Trophoblast cell (in vitro differentiated cells and primary cell): ENCODE measurements around the gene NUP62. TPM values are rescaled to one million over a fixed set of nuclear protein-coding genes. Genes with fewer than 3 reads are reported as not detected.
A peak's percentile ranks its signal among the peaks of the same experiment; 100 is the strongest.

Experiments
- DNase-seq, 2 donors: peaks; one replicate each; pipeline ENCODE4 v3.0.0-alpha.2; 2016
- H2AFZ ChIP-seq: 2 replicates; pipeline ENCODE4 v1.6.1; 2013; ENCODE audit warnings: low read length, moderate library complexity, mild to moderate bottlenecking; ENCODE audit not compliant: insufficient read depth, poor library complexity
- H2AK5ac ChIP-seq: 2 replicates; pipeline ENCODE4 v1.6.1; 2013; ENCODE audit warnings: mild to moderate bottlenecking, low read length
- H2BK120ac ChIP-seq: 2 replicates; pipeline ENCODE4 v1.6.1; 2013; ENCODE audit warnings: low read length, mild to moderate bottlenecking, moderate library complexity; ENCODE audit not compliant: insufficient read depth, poor library complexity
- H2BK12ac ChIP-seq: 2 replicates; pipeline ENCODE4 v1.6.1; 2013; ENCODE audit warnings: mild to moderate bottlenecking, low read length, moderate library complexity
- H2BK5ac ChIP-seq: 2 replicates; pipeline ENCODE4 v1.6.1; 2013; ENCODE audit warnings: low read length, low read depth, moderate library complexity, mild to moderate bottlenecking; ENCODE audit not compliant: poor library complexity
- H3K14ac ChIP-seq: 2 replicates; pipeline ENCODE4 v1.6.1; 2013; ENCODE audit warnings: mild to moderate bottlenecking, low read length
- H3K18ac ChIP-seq: 2 replicates; pipeline ENCODE4 v1.6.1; 2013; ENCODE audit warnings: mild to moderate bottlenecking, low read length
- H3K23ac ChIP-seq: 2 replicates; pipeline ENCODE4 v1.6.1; 2013; ENCODE audit warnings: low read length
- H3K27ac ChIP-seq: 2 replicates; pipeline ENCODE4 v1.5.1; 2013; ENCODE audit warnings: low read depth, mild to moderate bottlenecking, inconsistent platforms, low read length, moderate library complexity
- H3K27me3 ChIP-seq: 2 replicates; pipeline ENCODE4 v1.6.1; 2013; ENCODE audit warnings: inconsistent platforms, mild to moderate bottlenecking, low read length, moderate library complexity; ENCODE audit not compliant: insufficient read depth
- H3K36me3 ChIP-seq, 2 experiments: 1 replicate in 1 of 2; 2 replicates in 1 of 2; pipeline ENCODE4 v1.6.1; 2013; ENCODE audit warnings: low read length in 2 of 2, mild to moderate bottlenecking in 2 of 2, moderate library complexity in 1 of 2; ENCODE audit not compliant: insufficient read depth in 2 of 2, control insufficient read depth in 1 of 2
- H3K4ac ChIP-seq: 2 replicates; pipeline ENCODE4 v1.6.1; 2013; ENCODE audit warnings: low read depth, mild to moderate bottlenecking, low read length, moderate library complexity
- H3K4me1 ChIP-seq, 2 experiments: 1 replicate in 1 of 2; 2 replicates in 1 of 2; pipeline ENCODE4 v1.6.1; 2013; ENCODE audit warnings: low read length in 2 of 2, mild to moderate bottlenecking in 2 of 2, moderate library complexity in 1 of 2; ENCODE audit not compliant: insufficient read depth in 2 of 2, control insufficient read depth in 1 of 2
- H3K4me2 ChIP-seq: 2 replicates; pipeline ENCODE4 v1.6.1; 2013; ENCODE audit warnings: inconsistent platforms, mild to moderate bottlenecking, low read length, moderate library complexity
- H3K4me3 ChIP-seq: 2 replicates; pipeline ENCODE4 v1.5.1; 2013; ENCODE audit warnings: mild to moderate bottlenecking, low read depth, low read length, inconsistent platforms
- H3K79me1 ChIP-seq: one replicate; pipeline ENCODE4 v1.6.1; 2013; ENCODE audit warnings: low read length
- H3K79me2 ChIP-seq: 2 replicates; pipeline ENCODE4 v1.6.1; 2013; ENCODE audit warnings: low read length, mild to moderate bottlenecking; ENCODE audit not compliant: control insufficient read depth, insufficient read depth, poor library complexity
- H3K9ac ChIP-seq: 2 replicates; pipeline ENCODE4 v1.6.1; 2013; ENCODE audit warnings: mild to moderate bottlenecking, low read length
- H3K9me3 ChIP-seq: 2 replicates; pipeline ENCODE4 v1.6.1; 2013; ENCODE audit warnings: low read depth, mild to moderate bottlenecking, control low read depth, inconsistent platforms, low read length; ENCODE audit not compliant: insufficient read depth
- H4K12ac ChIP-seq: 2 replicates; pipeline ENCODE4 v1.6.1; 2013; ENCODE audit warnings: low read depth, mild to moderate bottlenecking, low read length, moderate library complexity
- H4K8ac ChIP-seq: 2 replicates; pipeline ENCODE4 v1.6.1; 2013; ENCODE audit warnings: low read depth, mild to moderate bottlenecking, low read length, moderate library complexity
- H4K91ac ChIP-seq: one replicate; pipeline ENCODE4 v1.6.1; 2013; ENCODE audit warnings: low read depth, mild to moderate bottlenecking, low read length, moderate library complexity
- WGBS: extraction: QIAGEN DNeasy Blood & Tissue Kit; methylation state at CpG from one replicate; pipeline ENCODE4 v1.1.7; 2013; ENCODE audit warnings: missing lambda C conversion rate; ENCODE audit not compliant: insufficient read length, insufficient coverage; ENCODE audit errors: extremely low coverage; 5-methylcytosine and 5-hydroxymethylcytosine counted together
- polyA plus RNA-seq: library from polyadenylated mRNA; stranded (reverse); fragments of 200-250 nt; gene quantifications from 2 replicates; pipeline ENCODE4 v1.2.3, GENCODE V29; 2013

NUP62 gene, protein sequence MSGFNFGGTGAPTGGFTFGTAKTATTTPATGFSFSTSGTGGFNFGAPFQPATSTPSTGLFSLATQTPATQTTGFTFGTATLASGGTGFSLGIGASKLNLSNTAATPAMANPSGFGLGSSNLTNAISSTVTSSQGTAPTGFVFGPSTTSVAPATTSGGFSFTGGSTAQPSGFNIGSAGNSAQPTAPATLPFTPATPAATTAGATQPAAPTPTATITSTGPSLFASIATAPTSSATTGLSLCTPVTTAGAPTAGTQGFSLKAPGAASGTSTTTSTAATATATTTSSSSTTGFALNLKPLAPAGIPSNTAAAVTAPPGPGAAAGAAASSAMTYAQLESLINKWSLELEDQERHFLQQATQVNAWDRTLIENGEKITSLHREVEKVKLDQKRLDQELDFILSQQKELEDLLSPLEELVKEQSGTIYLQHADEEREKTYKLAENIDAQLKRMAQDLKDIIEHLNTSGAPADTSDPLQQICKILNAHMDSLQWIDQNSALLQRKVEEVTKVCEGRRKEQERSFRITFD
- polyA plus RNA-seq, result 57.3 and 59.2 TPM in 2 replicates

GRCh38 chr19:49929121-49929610 lies at the start of gene NUP62, which contains the start of gene ATF5:
Gene NUP62 (minus strand): TSS chr19:49929504. CDS start chr19:49909807, 19,697 bp downstream.
Gene ATF5 (plus strand): TSS chr19:49929205. CDS start chr19:49930851, 1,646 bp downstream.
- Histone ChIP-seq H3K27ac (peak within 1 kb of the TSS; percentile 90), H4K91ac (peak within 1 kb of the TSS; percentile 98), H2BK12ac (no peak within 1 kb of the TSS), H3K23ac (no peak within 1 kb of the TSS), H3K4ac (peak within 1 kb of the TSS; percentile 96), H3K9ac (peak within 1 kb of the TSS; percentile 92), H3K27me3 (no peaks in the 10 kb centered on the region), H2BK5ac (peak within 1 kb of the TSS; percentile 95), H2AFZ (peak within 1 kb of the TSS; percentile 95), H4K8ac (peak within 1 kb of the TSS; percentile 97), H2BK120ac (peak within 1 kb of the TSS; percentile 92), H3K79me1 (peaks cover 11% of the 10 kb centered on the region), H3K18ac (peak within 1 kb of the TSS; percentile 99), H4K12ac (peak within 1 kb of the TSS; percentile 99), H2AK5ac (peak within 1 kb of the TSS; percentile 95), H3K36me3 (peaks cover 25% of the 10 kb centered on the region in 2 experiments), H3K9me3 (peaks cover 3% of the 10 kb centered on the region), H3K4me3 (peak within 1 kb of the TSS; percentile 90), H3K4me1 (peaks cover 6 to 8% of the 10 kb centered on the region in 2 experiments), H3K79me2 (peaks cover 15% of the 10 kb centered on the region), H3K14ac (peak within 1 kb of the TSS; percentile 97), H3K4me2 (peak within 1 kb of the TSS; percentile 85)
- DNase-seq, result peak; percentile 68 to 77
- no CpG with 5 or more reads among the region's 48 CpGs for WGBS

- Histone ChIP-seq H4K12ac (no peak overlapping the region), H2BK5ac (no peak overlapping the region), H3K23ac (no peak overlapping the region), H3K79me2 (no peaks in the 10 kb centered on the region), H4K91ac (no peak overlapping the region), H3K9ac (no peak overlapping the region), H3K9me3 (peaks cover 2% of the 10 kb centered on the region), H3K4me1 (no peaks in the 10 kb centered on the region), H3K27me3 (no peaks in the 10 kb centered on the region), H3K4ac (no peak overlapping the region), H2BK120ac (no peak overlapping the region), H2AFZ (no peak overlapping the region), H3K4me2 (no peak overlapping the region), H2BK12ac (no peak overlapping the region), H3K4me3 (no peak overlapping the region), H3K14ac (no peak overlapping the region), H3K18ac (no peak overlapping the region), H3K27ac (no peak overlapping the region), H2AK5ac (no peak overlapping the region), H3K36me3 (peaks cover 8 to 24% of the 10 kb centered on the region in 2 experiments), H4K8ac (no peak overlapping the region), H3K79me1 (no peaks in the 10 kb centered on the region)
- no peak for DNase-seq
- no CpG with 5 or more reads among the region's 11 CpGs for WGBS
Measured at GRCh38 chr19:49978324-49978723, 49.0 kb upstream of the NUP62 start.

GRCh38 chr19:49977881-49978280 lies 48.6 kb upstream of the NUP62 start:
- H3K4me3 ChIP-seq, result no peak overlapping the region
- H2AFZ ChIP-seq, result no peak overlapping the region
- H3K27me3 ChIP-seq, result no peaks in the 10 kb centered on the region
- H2BK120ac ChIP-seq, result no peak overlapping the region
- peaks cover 2% of the 10 kb centered on the region for H3K9me3 ChIP-seq
- no peak overlapping the region for H4K12ac ChIP-seq
- H3K4me1 ChIP-seq, result no peaks in the 10 kb centered on the region
- no CpG with 5 or more reads among the region's 18 CpGs for WGBS
- no peak overlapping the region for H2BK5ac ChIP-seq
- H4K8ac ChIP-seq, result no peak overlapping the region
- H2BK12ac ChIP-seq, result no peak overlapping the region
- no peak overlapping the region for H3K4ac ChIP-seq
- H2AK5ac ChIP-seq, result no peak overlapping the region
- no peak overlapping the region for H3K23ac ChIP-seq
- no peaks in the 10 kb centered on the region for H3K79me1 ChIP-seq
- no peak overlapping the region for H3K4me2 ChIP-seq
- no peak overlapping the region for H3K27ac ChIP-seq
- no peak overlapping the region for H3K9ac ChIP-seq
- no peak overlapping the region for H3K14ac ChIP-seq
- no peaks in the 10 kb centered on the region for H3K79me2 ChIP-seq
- DNase-seq, result no peak
- H4K91ac ChIP-seq, result no peak overlapping the region
- peaks cover 8 to 24% of the 10 kb centered on the region in 2 experiments for H3K36me3 ChIP-seq
- H3K18ac ChIP-seq, result no peak overlapping the region

DNA sequence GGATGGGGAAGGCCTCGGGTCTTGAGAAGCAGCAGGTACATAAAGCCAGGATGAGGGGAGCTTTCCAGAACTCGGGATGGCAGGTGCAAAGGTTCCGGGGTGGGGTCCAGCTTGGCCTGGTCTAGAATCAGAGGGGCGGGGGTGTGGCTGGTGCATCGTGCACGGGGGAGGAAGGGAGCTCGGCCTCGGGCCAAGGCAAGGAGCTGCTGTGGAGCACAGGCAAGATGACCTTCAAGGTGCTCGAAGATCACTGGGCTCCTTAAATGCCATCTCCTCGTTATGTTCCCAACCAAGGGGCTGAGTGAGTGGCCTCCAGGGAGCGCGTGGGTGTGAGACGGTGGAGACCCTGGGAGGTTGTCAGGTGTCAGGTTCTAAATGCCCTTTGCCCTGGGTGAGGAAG lies 47.8 kb upstream of the NUP62 start:
- Histone ChIP-seq H3K9me3 (peaks cover 2% of the 10 kb centered on the region), H4K8ac (no peak overlapping the region), H2AFZ (no peak overlapping the region), H2BK120ac (no peak overlapping the region), H4K12ac (no peak overlapping the region), H3K18ac (no peak overlapping the region), H3K79me2 (no peaks in the 10 kb centered on the region), H3K14ac (no peak overlapping the region), H3K4ac (no peak overlapping the region), H2BK12ac (no peak overlapping the region), H2BK5ac (no peak overlapping the region), H3K23ac (no peak overlapping the region), H3K27me3 (no peaks in the 10 kb centered on the region), H3K9ac (no peak overlapping the region), H3K36me3 (peaks cover 8 to 24% of the 10 kb centered on the region in 2 experiments), H3K4me3 (no peak overlapping the region), H3K4me2 (no peak overlapping the region), H3K27ac (no peak overlapping the region), H2AK5ac (no peak overlapping the region), H3K79me1 (no peaks in the 10 kb centered on the region), H4K91ac (no peak overlapping the region), H3K4me1 (no peaks in the 10 kb centered on the region)
- WGBS, result no CpG with 5 or more reads among the region's 13 CpGs
- no peak for DNase-seq
